ENCODE data around the gene CSN2.

- no peak for TF ChIP-seq CTCF (IDR thresholded peaks at IDR 0.05)
- no peak for TF ChIP-seq POLR2A (IDR thresholded peaks at IDR 0.05)
These were observed 34.8 kb downstream of the CSN2 start, which contains the start of gene CSN1S1 for GRCh38 chr4:69930768-69931167.
